C4-2B (cell line): ENCODE measurements around the gene MBOAT1.
"Not testable (repeated sequence)": the region's sequence is repeated elsewhere in the genome, so short reads cannot be mapped to it uniquely, and the experiment has no call there.

Experiments
- ZFX ChIP-seq: fragments of 450-650 bp; IDR thresholded peaks from 2 replicates; pipeline ENCODE4 v1.6.1; 2017
- TF ChIP-seq, protein P1 (sequence below): fragments of 450-650 bp; conservative IDR thresholded peaks from 2 replicates; pipeline ENCODE4 v1.5.1; 2017; ENCODE audit warnings: mild to moderate bottlenecking

DNA sequence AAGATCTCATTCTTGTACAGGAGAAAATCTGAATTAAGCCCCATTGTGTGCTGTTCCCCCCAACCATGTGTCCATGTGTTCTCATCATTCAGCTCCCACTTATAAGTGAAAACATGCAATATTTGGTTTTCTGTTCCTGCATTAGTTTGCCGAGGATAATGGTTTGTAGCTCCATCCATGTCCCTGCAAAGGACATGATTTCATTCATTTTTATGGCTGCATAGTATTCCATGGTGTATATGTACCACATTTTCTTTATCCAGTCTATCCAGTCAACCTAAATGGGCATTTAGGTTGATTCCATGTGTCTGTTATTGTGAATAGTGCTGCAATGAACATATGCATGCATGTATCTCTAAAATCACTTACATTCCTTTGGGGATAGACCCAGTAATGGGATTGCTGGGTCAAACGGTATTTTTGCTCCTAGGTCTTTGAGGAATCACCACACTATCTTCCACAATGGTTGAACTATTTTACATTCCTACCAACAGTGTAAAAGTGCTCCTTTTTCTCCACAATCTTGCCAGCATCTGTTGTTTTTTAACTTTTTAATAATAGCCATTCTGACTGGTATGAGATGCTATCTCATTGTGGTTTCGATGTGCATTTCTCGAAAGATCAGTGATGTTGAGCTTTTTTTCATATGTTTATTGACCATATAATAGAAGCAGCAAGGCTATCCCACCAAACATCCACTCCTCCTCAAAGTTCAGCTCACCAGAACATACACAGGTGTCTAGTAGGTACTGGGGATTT is 32.8 kb downstream of the MBOAT1 start:
- TF ChIP-seq, protein P1, sequence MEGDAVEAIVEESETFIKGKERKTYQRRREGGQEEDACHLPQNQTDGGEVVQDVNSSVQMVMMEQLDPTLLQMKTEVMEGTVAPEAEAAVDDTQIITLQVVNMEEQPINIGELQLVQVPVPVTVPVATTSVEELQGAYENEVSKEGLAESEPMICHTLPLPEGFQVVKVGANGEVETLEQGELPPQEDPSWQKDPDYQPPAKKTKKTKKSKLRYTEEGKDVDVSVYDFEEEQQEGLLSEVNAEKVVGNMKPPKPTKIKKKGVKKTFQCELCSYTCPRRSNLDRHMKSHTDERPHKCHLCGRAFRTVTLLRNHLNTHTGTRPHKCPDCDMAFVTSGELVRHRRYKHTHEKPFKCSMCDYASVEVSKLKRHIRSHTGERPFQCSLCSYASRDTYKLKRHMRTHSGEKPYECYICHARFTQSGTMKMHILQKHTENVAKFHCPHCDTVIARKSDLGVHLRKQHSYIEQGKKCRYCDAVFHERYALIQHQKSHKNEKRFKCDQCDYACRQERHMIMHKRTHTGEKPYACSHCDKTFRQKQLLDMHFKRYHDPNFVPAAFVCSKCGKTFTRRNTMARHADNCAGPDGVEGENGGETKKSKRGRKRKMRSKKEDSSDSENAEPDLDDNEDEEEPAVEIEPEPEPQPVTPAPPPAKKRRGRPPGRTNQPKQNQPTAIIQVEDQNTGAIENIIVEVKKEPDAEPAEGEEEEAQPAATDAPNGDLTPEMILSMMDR, result not testable (repeated sequence)
- not testable (repeated sequence) for TF ChIP-seq ZFX
